KOPT-K1 (cell line): ENCODE data around the gene C6.
"Not testable (repeated sequence)": the region's sequence is repeated elsewhere in the genome, so short reads cannot be mapped to it uniquely, and the experiment has no call there.

Experiments
- H3K27ac ChIP-seq: fragments of 200-600 bp; sonication (generic); 2 replicates; pipeline ENCODE4 v1.5.1; 2016; ENCODE audit warnings: antibody characterized with exemption, mild to moderate bottlenecking, low read depth, low read length; ENCODE audit not compliant: poor library complexity, severe bottlenecking
- H3K36me3 ChIP-seq: fragments of 200-600 bp; sonication (generic); 2 replicates; pipeline ENCODE4 v1.5.1; 2017; ENCODE audit warnings: antibody characterized with exemption, mild to moderate bottlenecking, low read length, moderate library complexity; ENCODE audit not compliant: insufficient read depth
- H3K9me3 ChIP-seq: fragments of 200-600 bp; sonication (generic); 2 replicates; pipeline ENCODE4 v1.5.1; 2017; ENCODE audit warnings: antibody characterized with exemption, low read length, mild to moderate bottlenecking; ENCODE audit not compliant: insufficient read depth, poor library complexity, severe bottlenecking

Gene C6

DNA sequence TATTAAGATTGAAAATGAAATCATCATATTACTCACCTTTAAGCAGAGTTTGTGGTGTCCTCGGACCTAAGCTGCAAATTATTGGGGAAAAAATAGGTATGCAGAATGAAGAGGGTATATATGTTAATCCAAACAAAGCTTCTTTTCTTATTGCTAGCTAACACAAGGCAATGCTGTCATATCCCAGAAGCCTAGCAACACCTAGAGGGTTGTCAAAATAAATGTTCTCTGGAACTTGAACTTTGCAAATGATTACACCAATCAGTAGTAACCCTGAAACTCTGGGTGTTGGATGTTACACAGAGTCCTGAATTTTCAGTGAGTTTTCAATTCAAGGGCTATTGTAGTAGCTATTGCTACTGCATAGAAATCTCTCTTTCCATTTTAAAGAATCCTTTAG, at the start of gene C6:
Gene C6, minus strand, starts transcription at position 193 of the 400 bp plus-strand sequence. CDS start 10,302 bp downstream, outside the sequence.
- no peak within 1 kb of the TSS for H3K27ac ChIP-seq
- no peaks in the 10 kb centered on the region for H3K36me3 ChIP-seq
- no peaks in the 10 kb centered on the region for H3K9me3 ChIP-seq

DNA sequence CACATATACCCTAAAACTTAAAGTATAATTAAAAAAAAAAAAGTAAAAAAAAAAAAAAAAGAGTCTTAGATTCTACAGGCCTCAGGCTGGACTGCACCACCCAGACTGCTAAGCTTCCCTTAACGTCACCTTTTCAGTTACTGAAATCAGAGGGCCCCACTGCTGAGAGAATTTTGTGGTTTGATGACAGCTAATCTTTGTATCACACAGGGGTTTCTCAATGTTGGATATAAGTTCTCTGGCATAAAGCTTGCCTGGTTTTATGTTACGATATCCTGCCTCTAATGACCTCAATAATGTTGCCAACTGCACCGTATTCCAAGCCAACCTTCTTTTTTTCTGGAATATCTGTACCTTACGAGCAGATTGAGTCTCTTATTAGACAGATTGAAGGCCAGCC, 43.1 kb upstream of the C6 start:
- H3K27ac ChIP-seq = no peak overlapping the region
- H3K9me3 ChIP-seq = no peaks in the 10 kb centered on the region
- H3K36me3 ChIP-seq = no peaks in the 10 kb centered on the region

GRCh38 chr5:41253109-41253508, 39.8 kb upstream of the C6 start:
- Histone ChIP-seq H3K27ac (no peak overlapping the region), H3K9me3 (no peaks in the 10 kb centered on the region), H3K36me3 (no peaks in the 10 kb centered on the region)

DNA sequence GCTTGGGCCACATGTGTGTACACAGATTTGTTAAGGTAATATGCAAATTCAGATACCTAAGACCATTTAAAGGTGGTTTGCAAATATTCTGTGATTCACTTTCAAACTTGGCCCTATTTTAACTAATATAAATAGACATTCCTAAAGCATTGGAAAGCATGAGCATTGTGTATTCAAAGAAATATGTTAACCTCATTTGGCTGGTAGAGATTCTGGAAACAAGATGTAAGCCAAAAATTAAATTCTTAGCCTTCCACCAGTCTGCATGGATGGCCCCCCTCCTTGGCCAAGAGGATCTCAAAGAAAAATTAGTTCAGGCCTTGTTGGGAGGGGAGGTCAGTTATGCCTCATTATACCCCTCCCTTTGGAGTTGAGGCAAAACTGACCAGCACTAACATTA, 38.7 kb upstream of the C6 start:
- no peaks in the 10 kb centered on the region for H3K9me3 ChIP-seq
- H3K36me3 ChIP-seq = no peaks in the 10 kb centered on the region
- H3K27ac ChIP-seq = no peak overlapping the region

- H3K27ac ChIP-seq = no peak overlapping the region
- H3K36me3 ChIP-seq = no peaks in the 10 kb centered on the region
- no peaks in the 10 kb centered on the region for H3K9me3 ChIP-seq
Measured at GRCh38 chr5:41250351-41250987, 37.1 kb upstream of the C6 start.

DNA sequence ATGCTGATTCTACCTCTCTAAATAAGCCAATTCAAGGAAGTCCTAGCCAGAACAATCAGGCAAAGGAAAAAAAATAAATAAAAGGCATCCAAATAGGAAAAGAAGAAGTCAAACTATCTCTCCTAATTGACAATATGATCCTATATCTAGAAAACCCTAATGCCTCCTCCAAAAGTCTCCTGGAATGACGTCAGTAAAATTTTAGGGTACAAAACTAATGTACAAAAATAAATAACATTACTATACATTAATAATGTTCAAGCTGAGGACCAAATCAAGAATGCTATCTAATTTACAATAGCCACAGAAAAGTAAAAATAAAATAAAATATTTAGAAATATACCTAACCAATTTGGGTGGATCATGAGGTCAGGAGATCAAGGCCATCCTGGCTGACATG, 33.8 kb upstream of the C6 start:
- no peaks in the 10 kb centered on the region for H3K9me3 ChIP-seq
- no peak overlapping the region for H3K27ac ChIP-seq
- no peaks in the 10 kb centered on the region for H3K36me3 ChIP-seq

GRCh38 chr5:41246376-41246775, 33.0 kb upstream of the C6 start:
- H3K36me3 ChIP-seq = no peaks in the 10 kb centered on the region
- no peak overlapping the region for H3K27ac ChIP-seq
- H3K9me3 ChIP-seq = no peaks in the 10 kb centered on the region

GRCh38 chr5:41243558-41243957, 30.2 kb upstream of the C6 start:
- Histone ChIP-seq H3K9me3 (no peaks in the 10 kb centered on the region), H3K27ac (no peak overlapping the region), H3K36me3 (no peaks in the 10 kb centered on the region)

DNA sequence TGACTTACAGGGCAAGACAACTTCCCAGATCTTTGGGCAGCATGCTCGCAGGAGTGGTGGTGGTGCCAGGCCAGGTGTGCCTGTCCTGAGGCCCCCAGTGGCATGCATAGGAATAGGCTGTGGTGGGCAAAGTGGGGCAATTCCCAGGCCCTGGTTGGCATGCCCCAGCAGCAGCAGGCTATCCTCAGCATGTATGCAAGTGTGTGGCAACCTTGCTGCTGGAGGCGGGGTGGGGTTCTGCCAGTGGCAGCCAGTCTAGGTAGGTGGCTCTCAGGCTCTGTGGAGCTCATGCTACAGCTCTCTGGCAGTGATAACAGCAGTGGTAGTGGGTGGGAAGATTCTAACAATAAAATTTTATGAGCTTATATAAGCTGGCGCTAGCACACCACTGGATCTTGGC, 27.7 kb upstream of the C6 start:
- Histone ChIP-seq H3K36me3 (no peaks in the 10 kb centered on the region), H3K9me3 (no peaks in the 10 kb centered on the region), H3K27ac (no peak overlapping the region)

GRCh38 chr5:41240390-41240789, 27.1 kb upstream of the C6 start:
- H3K9me3 ChIP-seq = no peaks in the 10 kb centered on the region
- no peaks in the 10 kb centered on the region for H3K36me3 ChIP-seq
- no peak overlapping the region for H3K27ac ChIP-seq

- Histone ChIP-seq H3K27ac (no peak overlapping the region), H3K36me3 (no peaks in the 10 kb centered on the region), H3K9me3 (peaks cover 8% of the 10 kb centered on the region)
Measured at GRCh38 chr5:41234475-41234874, 21.1 kb upstream of the C6 start.

DNA sequence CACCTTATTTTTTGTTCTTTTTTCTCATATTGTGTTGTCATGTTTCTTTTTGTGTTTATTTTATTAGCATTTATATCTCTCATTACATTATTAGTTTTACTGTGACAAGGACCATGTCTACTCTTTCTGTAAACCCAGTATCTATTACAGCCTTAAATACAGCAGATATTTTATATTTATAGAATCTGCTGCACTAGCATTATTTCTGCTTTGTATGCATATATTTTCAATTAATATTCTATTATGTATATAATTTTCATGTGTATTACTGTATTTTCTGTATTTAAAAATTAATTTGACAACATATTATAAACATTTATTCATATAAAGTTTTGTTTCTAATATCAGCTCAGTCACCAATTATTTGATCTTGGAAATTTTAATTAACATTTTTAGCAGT, 19.5 kb upstream of the C6 start:
- Histone ChIP-seq H3K9me3 (peaks cover 8% of the 10 kb centered on the region), H3K27ac (no peak overlapping the region), H3K36me3 (no peaks in the 10 kb centered on the region)

DNA sequence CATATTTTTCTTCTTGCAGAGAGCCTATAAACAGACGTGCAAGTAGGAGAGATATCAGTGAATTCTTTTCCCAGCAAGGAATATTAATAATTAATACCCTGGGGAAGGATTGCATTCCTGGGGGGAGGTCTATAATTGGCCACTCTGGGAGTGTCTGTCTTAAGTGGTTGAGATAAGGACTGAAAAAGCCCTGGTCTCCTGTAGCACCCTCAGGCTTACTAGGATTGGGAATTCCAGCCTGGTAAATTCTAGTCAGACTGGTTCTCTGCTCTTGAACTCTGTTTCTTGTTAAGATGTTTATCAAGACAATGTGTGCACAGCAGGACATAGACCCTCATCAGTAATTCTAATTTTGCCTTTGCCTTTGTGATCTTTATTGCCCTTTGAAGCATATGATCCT, 16.9 kb upstream of the C6 start:
- not testable (repeated sequence) for H3K9me3 ChIP-seq, H3K27ac ChIP-seq

DNA sequence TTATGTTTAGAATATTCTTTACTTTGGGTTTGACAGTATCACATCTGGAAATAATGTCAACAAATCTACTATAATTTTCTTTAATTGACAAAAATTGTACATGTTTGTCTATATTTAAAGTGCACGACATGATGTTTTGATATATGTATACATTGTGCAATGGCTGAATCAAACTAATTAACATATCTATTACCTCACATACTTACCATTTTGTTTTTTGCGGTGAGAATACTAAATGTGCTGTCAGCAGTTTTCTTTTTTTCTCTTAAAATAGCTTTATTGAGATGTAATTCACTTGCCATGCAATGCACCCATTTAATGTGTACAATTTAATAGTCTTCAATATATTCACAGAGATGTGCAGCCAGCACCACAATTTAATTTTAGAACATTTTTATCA, 10.6 kb upstream of the C6 start:
- no peaks in the 10 kb centered on the region for H3K36me3 ChIP-seq
- H3K27ac ChIP-seq = no peak overlapping the region
- no peaks in the 10 kb centered on the region for H3K9me3 ChIP-seq

More for the DNA sequence above, 16.9 kb upstream of the C6 start:
- not testable (repeated sequence) for H3K36me3 ChIP-seq

DNA sequence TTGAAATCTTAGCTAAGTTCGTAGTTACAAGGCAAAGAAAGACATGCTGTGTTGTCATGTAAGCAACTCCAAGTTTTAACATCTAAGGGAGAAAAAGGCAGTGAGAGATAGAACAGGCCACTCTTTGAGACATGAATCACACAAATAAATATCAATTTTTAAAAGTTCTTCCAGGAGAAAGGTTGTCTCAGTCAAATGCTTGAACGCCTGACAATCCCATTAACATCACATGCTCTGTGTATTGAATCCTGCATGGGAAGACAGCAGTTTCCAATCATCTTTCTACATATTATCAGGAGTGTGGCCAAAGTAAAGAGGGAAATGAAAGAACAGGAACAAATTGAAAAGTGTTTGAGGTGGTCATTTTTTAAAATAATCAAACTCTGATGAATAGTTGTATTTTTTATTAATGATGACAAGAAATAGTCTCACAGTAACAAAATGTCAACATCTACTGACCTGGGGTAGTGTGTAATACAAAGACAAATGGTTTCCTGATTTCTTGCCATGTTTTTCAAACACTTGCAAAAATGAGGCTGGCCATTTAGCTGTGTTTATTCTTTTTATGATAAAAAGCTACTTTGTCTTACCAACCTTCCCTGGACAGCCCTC, 6.4 kb upstream of the C6 start:
- no peaks in the 10 kb centered on the region for H3K9me3 ChIP-seq
- no peaks in the 10 kb centered on the region for H3K36me3 ChIP-seq
- no peak overlapping the region for H3K27ac ChIP-seq

DNA sequence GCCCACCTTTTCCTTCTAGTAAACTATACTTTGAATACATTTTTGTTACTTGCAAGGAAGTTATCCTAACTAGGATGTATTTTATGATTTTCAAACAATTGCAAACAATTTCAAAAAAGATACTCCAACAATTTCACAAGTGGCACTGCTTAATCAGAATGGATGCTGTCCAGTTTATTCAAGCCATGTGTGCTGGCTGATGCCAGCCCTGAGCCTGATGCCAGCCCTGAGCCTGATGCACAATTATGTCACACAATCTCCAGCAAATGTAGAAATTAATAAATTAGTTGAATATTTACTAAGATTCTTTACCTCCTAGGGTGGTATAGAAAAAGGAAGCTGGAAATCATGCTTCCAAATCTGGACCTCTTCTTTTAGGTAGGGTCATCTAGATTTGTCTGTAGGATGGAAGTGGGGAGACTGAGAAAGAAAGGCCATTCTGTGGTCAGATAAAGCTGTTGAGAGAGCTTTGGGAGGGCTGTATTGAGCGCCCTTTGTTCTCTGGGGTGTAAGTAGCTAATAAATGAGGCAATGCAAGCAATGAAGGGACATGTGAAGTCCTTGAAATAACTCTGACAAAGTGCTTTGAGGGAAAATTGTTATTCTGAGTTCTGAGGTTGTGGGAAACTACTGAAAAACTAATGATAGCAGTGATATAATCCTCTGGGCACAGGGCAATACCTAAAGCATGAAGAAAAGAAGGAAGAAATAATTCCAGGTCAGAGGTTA, 5.8 kb upstream of the C6 start:
- Histone ChIP-seq H3K36me3 (no peaks in the 10 kb centered on the region), H3K9me3 (no peaks in the 10 kb centered on the region), H3K27ac (no peak overlapping the region)
